HEK293 (cell line): Measurements from ENCODE around the gene SFT2D1.

Source experiments
- CTCF ChIA-PET: fragments of 350-600 bp; formaldehyde crosslinking; extraction: SDS; loops from one replicate; lab custom pipeline; 2021; ENCODE audit warnings: antibody characterized with exemption; lab: Yijun Ruan, JAX
- POLR2A ChIA-PET: fragments of 300-600 bp; formaldehyde crosslinking; extraction: SDS; loops from one replicate; lab custom pipeline; 2020; ENCODE audit warnings: antibody characterized with exemption, inconsistent platforms; lab: Yijun Ruan, JAX
- H3K27ac ChIP-seq: fragments of 200-500 bp; sonication (Bioruptor generic); 2 replicates; pipeline ENCODE4 v1.5.1; 2014; ENCODE audit warnings: low read depth, low read length, control low read depth, inconsistent platforms; ENCODE audit errors: extremely low read depth
- H3K36me3 ChIP-seq, 2 experiments: fragments of 200-500 bp in 1 of 2; sonication (Bioruptor generic) in 1 of 2; 1 replicate in 1 of 2; 2 replicates in 1 of 2; pipeline ENCODE4 v1.5.1; 2014 to 2017; ENCODE audit warnings: inconsistent platforms in 2 of 2, low read length in 2 of 2; ENCODE audit not compliant: control insufficient read depth in 2 of 2, insufficient read depth in 1 of 2
- H3K4me1 ChIP-seq: fragments of 200-500 bp; sonication (Bioruptor generic); 2 replicates; pipeline ENCODE4 v1.5.1; 2014; ENCODE audit warnings: mild to moderate bottlenecking, low read length, inconsistent platforms; ENCODE audit not compliant: control insufficient read depth, insufficient read depth
- H3K4me3 ChIP-seq: 2 replicates; pipeline ENCODE4 v1.5.1; 2011; ENCODE audit warnings: low read depth, mild to moderate bottlenecking, control low read depth, low read length, moderate library complexity
- H3K9me3 ChIP-seq: fragments of 200-500 bp; sonication (Bioruptor generic); 2 replicates; pipeline ENCODE4 v1.5.1; 2014; ENCODE audit warnings: low read depth, low read length, inconsistent platforms; ENCODE audit not compliant: control insufficient read depth, insufficient read depth
- BCL6B ChIP-seq: fragments of 450-650 bp; formaldehyde crosslinking; IDR thresholded peaks from 2 replicates; pipeline ENCODE4 v1.5.1; 2017; ENCODE audit warnings: missing biosample characterization, missing genetic modification characterization
- KLF9 ChIP-seq: fragments of 450-650 bp; formaldehyde crosslinking; IDR thresholded peaks from 2 replicates; pipeline ENCODE4 v1.5.1; 2016; ENCODE audit warnings: missing biosample characterization, missing genetic modification characterization, low read depth
- PRDM4 ChIP-seq: fragments of 450-650 bp; formaldehyde crosslinking; IDR thresholded peaks from 2 replicates; pipeline ENCODE4 v1.5.1; 2017; ENCODE audit warnings: missing biosample characterization, missing genetic modification characterization
- ZBTB26 ChIP-seq: fragments of 450-650 bp; formaldehyde crosslinking; optimal IDR thresholded peaks from 2 replicates; pipeline ENCODE3; 2016; ENCODE audit warnings: missing biosample characterization, mild to moderate bottlenecking, missing genetic modification characterization
- ZFHX2 ChIP-seq: fragments of 450-650 bp; formaldehyde crosslinking; conservative IDR thresholded peaks from 2 replicates; pipeline ENCODE4 v1.5.1; 2016; ENCODE audit warnings: missing biosample characterization, missing genetic modification characterization
- ZFP69B ChIP-seq: fragments of 450-650 bp; formaldehyde crosslinking; IDR thresholded peaks from 2 replicates; pipeline ENCODE4 v1.5.1; 2016; ENCODE audit warnings: missing biosample characterization, missing genetic modification characterization
- ZNF274 ChIP-seq, 2 experiments: fragments of 200-500 bp in 1 of 2; fragments of 450-650 bp in 1 of 2; sonication (Bioruptor generic) in 1 of 2; formaldehyde crosslinking in 1 of 2; IDR thresholded peaks; 2 replicates each; pipeline versions ENCODE4 v1.5.1 to v1.6.1; 2014 to 2016; ENCODE audit warnings: borderline replicate concordance in 1 of 2, inconsistent platforms in 1 of 2, low read length in 1 of 2, missing biosample characterization in 1 of 2, missing genetic modification characterization in 1 of 2
- ZNF335 ChIP-seq: fragments of 450-650 bp; formaldehyde crosslinking; conservative IDR thresholded peaks from 2 replicates; pipeline ENCODE4 v1.5.1; 2016; ENCODE audit warnings: missing biosample characterization, missing genetic modification characterization
- ZNF366 ChIP-seq: fragments of 450-650 bp; formaldehyde crosslinking; conservative IDR thresholded peaks from 2 replicates; pipeline ENCODE4 v1.5.1; 2016; ENCODE audit warnings: missing biosample characterization, missing genetic modification characterization
- ZNF416 ChIP-seq: fragments of 450-650 bp; formaldehyde crosslinking; IDR thresholded peaks from 2 replicates; pipeline ENCODE4 v1.5.1; 2016; ENCODE audit warnings: missing biosample characterization, missing genetic modification characterization
- ZNF510 ChIP-seq: fragments of 450-650 bp; formaldehyde crosslinking; IDR thresholded peaks from 2 replicates; pipeline ENCODE4 v1.5.1; 2018; ENCODE audit warnings: mild to moderate bottlenecking, missing genetic modification characterization, missing biosample characterization; ENCODE audit not compliant: insufficient replicate concordance
- ZNF549 ChIP-seq: fragments of 450-650 bp; IDR thresholded peaks from 2 replicates; pipeline ENCODE4 v1.5.1; 2018; ENCODE audit warnings: missing biosample characterization, missing genetic modification characterization, mild to moderate bottlenecking, inconsistent platforms, moderate library complexity
- ZNF610 ChIP-seq: fragments of 450-650 bp; formaldehyde crosslinking; IDR thresholded peaks from 2 replicates; pipeline ENCODE4 v1.5.1; 2016; ENCODE audit warnings: missing biosample characterization, missing genetic modification characterization, borderline replicate concordance
- ZNF621 ChIP-seq: fragments of 450-650 bp; formaldehyde crosslinking; IDR thresholded peaks from 2 replicates; pipeline ENCODE4 v1.5.1; 2017; ENCODE audit warnings: missing biosample characterization, missing genetic modification characterization
- ZNF677 ChIP-seq: fragments of 450-650 bp; IDR thresholded peaks from 2 replicates; pipeline ENCODE4 v1.5.0; 2018; ENCODE audit warnings: missing biosample characterization, mild to moderate bottlenecking, missing genetic modification characterization, moderate library complexity
- ZNF76 ChIP-seq: fragments of 450-650 bp; formaldehyde crosslinking; IDR thresholded peaks from 2 replicates; pipeline ENCODE4; 2016; ENCODE audit warnings: low read depth, missing biosample characterization, missing genetic modification characterization, borderline replicate concordance
- ZNF768 ChIP-seq: fragments of 450-650 bp; formaldehyde crosslinking; IDR thresholded peaks from 2 replicates; pipeline ENCODE4 v1.5.1; 2018; ENCODE audit warnings: missing biosample characterization, mild to moderate bottlenecking, missing genetic modification characterization
- TF ChIP-seq, protein P1 (sequence below): fragments of 450-650 bp; formaldehyde crosslinking; IDR thresholded peaks from 2 replicates; pipeline ENCODE4 v1.5.1; 2016; ENCODE audit warnings: missing biosample characterization, missing genetic modification characterization
- TF ChIP-seq, protein P2 (sequence below): fragments of 450-650 bp; formaldehyde crosslinking; IDR thresholded peaks from 2 replicates; pipeline ENCODE4 v1.5.1; 2016; ENCODE audit warnings: missing biosample characterization, missing genetic modification characterization
- TF ChIP-seq, protein P3 (sequence below): fragments of 450-650 bp; formaldehyde crosslinking; IDR thresholded peaks from 2 replicates; pipeline ENCODE4 v1.5.1; 2016; ENCODE audit warnings: missing biosample characterization, missing genetic modification characterization
- TF ChIP-seq, protein P4 (sequence below): fragments of 450-650 bp; formaldehyde crosslinking; IDR thresholded peaks from 2 replicates; pipeline ENCODE4 v1.5.1; 2016; ENCODE audit warnings: missing biosample characterization, missing genetic modification characterization, borderline replicate concordance

The SFT2D1 gene

DNA sequence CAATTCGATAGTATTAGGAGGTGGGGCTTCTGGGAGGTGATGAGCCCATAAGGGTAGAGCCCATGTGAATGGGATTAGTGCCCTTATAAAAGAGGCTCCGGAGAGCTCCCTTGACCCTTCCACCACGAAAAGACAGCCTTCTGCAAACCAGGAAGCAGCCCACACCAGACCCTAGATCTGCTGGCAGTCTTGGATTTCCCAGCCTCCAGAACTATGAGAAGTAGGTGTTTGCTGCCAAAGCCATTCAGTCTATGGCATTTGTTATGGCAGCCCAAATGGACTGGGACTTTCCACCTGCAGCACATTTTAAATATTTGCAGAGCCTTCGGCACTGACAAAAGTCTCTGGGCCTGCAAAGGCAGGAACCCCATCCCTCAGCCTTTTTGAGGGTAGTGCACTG lies 11.8 kb upstream of the SFT2D1 start:
- no peak overlapping the region for H3K4me3 ChIP-seq
- no peak for TF ChIP-seq ZBTB26 (tag by site-specific recombination)
- TF ChIP-seq ZNF621 (tag by site-specific recombination) = no peak
- no peak for TF ChIP-seq ZNF610 (tag by site-specific recombination)
- no peak for TF ChIP-seq ZNF335
- TF ChIP-seq, protein P1, sequence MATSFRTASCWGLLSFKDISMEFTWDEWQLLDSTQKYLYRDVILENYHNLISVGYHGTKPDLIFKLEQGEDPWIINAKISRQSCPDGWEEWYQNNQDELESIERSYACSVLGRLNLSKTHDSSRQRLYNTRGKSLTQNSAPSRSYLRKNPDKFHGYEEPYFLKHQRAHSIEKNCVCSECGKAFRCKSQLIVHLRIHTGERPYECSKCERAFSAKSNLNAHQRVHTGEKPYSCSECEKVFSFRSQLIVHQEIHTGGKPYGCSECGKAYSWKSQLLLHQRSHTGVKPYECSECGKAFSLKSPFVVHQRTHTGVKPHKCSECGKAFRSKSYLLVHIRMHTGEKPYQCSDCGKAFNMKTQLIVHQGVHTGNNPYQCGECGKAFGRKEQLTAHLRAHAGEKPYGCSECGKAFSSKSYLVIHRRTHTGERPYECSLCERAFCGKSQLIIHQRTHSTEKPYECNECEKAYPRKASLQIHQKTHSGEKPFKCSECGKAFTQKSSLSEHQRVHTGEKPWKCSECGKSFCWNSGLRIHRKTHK = no peak
- no peak for TF ChIP-seq PRDM4 (tag by site-specific recombination)
- no peak for TF ChIP-seq ZNF274 (IDR thresholded peaks at IDR 0.05; ENCODE audit: low read length)
- TF ChIP-seq ZNF274 (tag by site-specific recombination; IDR thresholded peaks at IDR 0.05; ENCODE audit: borderline replicate concordance) = no peak
- no peak for TF ChIP-seq ZNF677
- TF ChIP-seq ZNF76 = no peak
- no peak for TF ChIP-seq ZNF768 (tag by site-specific recombination)
- no peak for TF ChIP-seq BCL6B (tag by site-specific recombination)
- no peak for TF ChIP-seq ZNF416
- TF ChIP-seq ZFHX2 (tag by site-specific recombination) = no peak
- TF ChIP-seq ZNF510 (tag by site-specific recombination) = no peak
- H3K9me3 ChIP-seq = no peaks in the 10 kb centered on the region
- no peak overlapping the region for H3K27ac ChIP-seq
- H3K4me1 ChIP-seq = no peaks in the 10 kb centered on the region
- POLR2A ChIA-PET = interaction anchor here (0.6 kb wide), 1 partner anchor 12 kb away, joined by 3 read pairs; no protein-coding TSS in a partner anchor
- H3K36me3 ChIP-seq = no peaks in the 10 kb centered on the region
- CTCF ChIA-PET = no interaction called here

DNA sequence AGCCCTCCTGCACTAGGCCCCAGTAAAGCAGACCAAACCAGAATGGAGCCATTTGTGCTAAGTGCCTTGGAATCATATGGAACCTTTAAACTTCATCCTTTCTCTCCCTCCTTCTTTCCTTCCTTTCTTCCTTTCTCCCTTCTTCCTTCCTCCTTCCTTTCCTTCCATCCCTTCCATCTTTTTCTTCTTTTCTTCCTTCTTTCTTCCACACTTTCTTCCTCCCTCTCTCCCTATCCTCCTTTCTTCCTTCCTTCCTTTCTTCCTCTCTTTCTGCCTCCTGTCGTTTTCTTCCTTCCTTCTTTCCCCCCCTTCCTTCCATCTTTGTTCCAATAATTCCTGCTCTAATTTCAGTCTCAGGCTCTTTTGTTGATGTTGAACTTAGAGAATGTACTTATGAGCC lies 11.2 kb upstream of the SFT2D1 start:
- H3K4me1 ChIP-seq = no peaks in the 10 kb centered on the region
- POLR2A ChIA-PET = interaction anchor here (0.6 kb wide), 1 partner anchor 12 kb away, joined by 3 read pairs; no protein-coding TSS in a partner anchor
- H3K4me3 ChIP-seq = no peak overlapping the region
- H3K9me3 ChIP-seq = no peaks in the 10 kb centered on the region
- H3K36me3 ChIP-seq = no peaks in the 10 kb centered on the region
- H3K27ac ChIP-seq = no peak overlapping the region
- CTCF ChIA-PET = interaction anchor here (1.0 kb wide), 1 partner anchor 47 kb away, joined by 4 read pairs; no protein-coding TSS in a partner anchor
- TF ChIP-seq KLF9 (tag by site-specific recombination) (no peak), ZNF366 (peak; percentile 94), ZFP69B (tag by site-specific recombination) (no peak), ZNF549 (tag by site-specific recombination) (no peak)
- TF ChIP-seq, protein P2, sequence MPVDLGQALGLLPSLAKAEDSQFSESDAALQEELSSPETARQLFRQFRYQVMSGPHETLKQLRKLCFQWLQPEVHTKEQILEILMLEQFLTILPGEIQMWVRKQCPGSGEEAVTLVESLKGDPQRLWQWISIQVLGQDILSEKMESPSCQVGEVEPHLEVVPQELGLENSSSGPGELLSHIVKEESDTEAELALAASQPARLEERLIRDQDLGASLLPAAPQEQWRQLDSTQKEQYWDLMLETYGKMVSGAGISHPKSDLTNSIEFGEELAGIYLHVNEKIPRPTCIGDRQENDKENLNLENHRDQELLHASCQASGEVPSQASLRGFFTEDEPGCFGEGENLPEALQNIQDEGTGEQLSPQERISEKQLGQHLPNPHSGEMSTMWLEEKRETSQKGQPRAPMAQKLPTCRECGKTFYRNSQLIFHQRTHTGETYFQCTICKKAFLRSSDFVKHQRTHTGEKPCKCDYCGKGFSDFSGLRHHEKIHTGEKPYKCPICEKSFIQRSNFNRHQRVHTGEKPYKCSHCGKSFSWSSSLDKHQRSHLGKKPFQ = no peak
- TF ChIP-seq, protein P3, sequence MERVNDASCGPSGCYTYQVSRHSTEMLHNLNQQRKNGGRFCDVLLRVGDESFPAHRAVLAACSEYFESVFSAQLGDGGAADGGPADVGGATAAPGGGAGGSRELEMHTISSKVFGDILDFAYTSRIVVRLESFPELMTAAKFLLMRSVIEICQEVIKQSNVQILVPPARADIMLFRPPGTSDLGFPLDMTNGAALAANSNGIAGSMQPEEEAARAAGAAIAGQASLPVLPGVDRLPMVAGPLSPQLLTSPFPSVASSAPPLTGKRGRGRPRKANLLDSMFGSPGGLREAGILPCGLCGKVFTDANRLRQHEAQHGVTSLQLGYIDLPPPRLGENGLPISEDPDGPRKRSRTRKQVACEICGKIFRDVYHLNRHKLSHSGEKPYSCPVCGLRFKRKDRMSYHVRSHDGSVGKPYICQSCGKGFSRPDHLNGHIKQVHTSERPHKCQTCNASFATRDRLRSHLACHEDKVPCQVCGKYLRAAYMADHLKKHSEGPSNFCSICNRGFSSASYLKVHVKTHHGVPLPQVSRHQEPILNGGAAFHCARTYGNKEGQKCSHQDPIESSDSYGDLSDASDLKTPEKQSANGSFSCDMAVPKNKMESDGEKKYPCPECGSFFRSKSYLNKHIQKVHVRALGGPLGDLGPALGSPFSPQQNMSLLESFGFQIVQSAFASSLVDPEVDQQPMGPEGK (tag by site-specific recombination) = no peak
- TF ChIP-seq, protein P4, sequence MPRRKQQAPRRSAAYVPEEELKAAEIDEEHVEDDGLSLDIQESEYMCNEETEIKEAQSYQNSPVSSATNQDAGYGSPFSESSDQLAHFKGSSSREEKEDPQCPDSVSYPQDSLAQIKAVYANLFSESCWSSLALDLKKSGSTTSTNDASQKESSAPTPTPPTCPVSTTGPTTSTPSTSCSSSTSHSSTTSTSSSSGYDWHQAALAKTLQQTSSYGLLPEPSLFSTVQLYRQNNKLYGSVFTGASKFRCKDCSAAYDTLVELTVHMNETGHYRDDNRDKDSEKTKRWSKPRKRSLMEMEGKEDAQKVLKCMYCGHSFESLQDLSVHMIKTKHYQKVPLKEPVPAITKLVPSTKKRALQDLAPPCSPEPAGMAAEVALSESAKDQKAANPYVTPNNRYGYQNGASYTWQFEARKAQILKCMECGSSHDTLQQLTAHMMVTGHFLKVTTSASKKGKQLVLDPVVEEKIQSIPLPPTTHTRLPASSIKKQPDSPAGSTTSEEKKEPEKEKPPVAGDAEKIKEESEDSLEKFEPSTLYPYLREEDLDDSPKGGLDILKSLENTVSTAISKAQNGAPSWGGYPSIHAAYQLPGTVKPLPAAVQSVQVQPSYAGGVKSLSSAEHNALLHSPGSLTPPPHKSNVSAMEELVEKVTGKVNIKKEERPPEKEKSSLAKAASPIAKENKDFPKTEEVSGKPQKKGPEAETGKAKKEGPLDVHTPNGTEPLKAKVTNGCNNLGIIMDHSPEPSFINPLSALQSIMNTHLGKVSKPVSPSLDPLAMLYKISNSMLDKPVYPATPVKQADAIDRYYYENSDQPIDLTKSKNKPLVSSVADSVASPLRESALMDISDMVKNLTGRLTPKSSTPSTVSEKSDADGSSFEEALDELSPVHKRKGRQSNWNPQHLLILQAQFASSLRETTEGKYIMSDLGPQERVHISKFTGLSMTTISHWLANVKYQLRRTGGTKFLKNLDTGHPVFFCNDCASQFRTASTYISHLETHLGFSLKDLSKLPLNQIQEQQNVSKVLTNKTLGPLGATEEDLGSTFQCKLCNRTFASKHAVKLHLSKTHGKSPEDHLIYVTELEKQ (tag by site-specific recombination) = no peak
